HTR-8/SVneo (cell line): ENCODE results near the gene WFS1.

Experiments
- DNase-seq: peaks from one replicate; pipeline ENCODE4 v3.0.0; 2011; ENCODE audit warnings: low spot score, mixed read lengths; ENCODE audit not compliant: insufficient read length
- FAIRE-seq: peaks from 2 replicates; lab custom pipeline; 2011; peaks lifted over from hg19 to GRCh38; lab: Jason Lieb, UNC

Gene WFS1

GRCh38 chr4:6293097-6293445 is 23.4 kb downstream of the WFS1 start:
- FAIRE-seq (no peak), DNase-seq (no peak)

GRCh38 chr4:6293661-6294060 is 24.0 kb downstream of the WFS1 start:
- DNase-seq (no peak), FAIRE-seq (no peak)

GRCh38 chr4:6294705-6295421 is 25.2 kb downstream of the WFS1 start:
- FAIRE-seq (no peak), DNase-seq (no peak)

GRCh38 chr4:6295495-6295894 is 25.8 kb downstream of the WFS1 start:
- FAIRE-seq (no peak), DNase-seq (no peak)

GRCh38 chr4:6296026-6296425 is 26.4 kb downstream of the WFS1 start:
- FAIRE-seq (no peak), DNase-seq (no peak)

GRCh38 chr4:6297266-6297815 is 27.7 kb downstream of the WFS1 start:
- FAIRE-seq, result no peak
- no peak for DNase-seq

GRCh38 chr4:6298035-6298434 is 28.4 kb downstream of the WFS1 start:
- no peak for FAIRE-seq
- DNase-seq, result no peak

GRCh38 chr4:6298852-6299251 is 29.2 kb downstream of the WFS1 start:
- FAIRE-seq, result no peak
- DNase-seq, result no peak

- FAIRE-seq (no peak), DNase-seq (no peak)
These were observed 30.2 kb downstream of the WFS1 start for GRCh38 chr4:6299875-6300274.

GRCh38 chr4:6300359-6300758 is 30.7 kb downstream of the WFS1 start:
- no peak for FAIRE-seq
- DNase-seq, result no peak

GRCh38 chr4:6301051-6301731 is 31.5 kb downstream of the WFS1 start:
- FAIRE-seq (no peak), DNase-seq (no peak)

- FAIRE-seq (no peak), DNase-seq (no peak)
These were observed 32.2 kb downstream of the WFS1 start for GRCh38 chr4:6301732-6302442.

- no peak for FAIRE-seq
- no peak for DNase-seq
These were observed 33.2 kb downstream of the WFS1 start for GRCh38 chr4:6302869-6303268.

GRCh38 chr4:6303943-6304342 is 34.3 kb downstream of the WFS1 start:
- FAIRE-seq, result no peak
- no peak for DNase-seq

- DNase-seq (no peak), FAIRE-seq (no peak)
These were observed 36.6 kb downstream of the WFS1 start for GRCh38 chr4:6306299-6306698.

- no peak for DNase-seq
- no peak for FAIRE-seq
These were observed 37.6 kb downstream of the WFS1 start for GRCh38 chr4:6307230-6307629.

- DNase-seq, result no peak
These were observed 38.2 kb downstream of the WFS1 start for GRCh38 chr4:6307891-6308290.

GRCh38 chr4:6308899-6309643 is 39.4 kb downstream of the WFS1 start:
- no peak for DNase-seq
- no peak for FAIRE-seq

More at GRCh38 chr4:6307891-6308290, 38.2 kb downstream of the WFS1 start:
- no peak for FAIRE-seq

- DNase-seq (no peak), FAIRE-seq (no peak)
These were observed 40.1 kb downstream of the WFS1 start for GRCh38 chr4:6309777-6310176.

- DNase-seq (no peak), FAIRE-seq (no peak)
These were observed 43.6 kb downstream of the WFS1 start for GRCh38 chr4:6313216-6313615.
